GM18873 (cell line): Measurements from ENCODE around the gene ACER2.
A peak's percentile ranks its signal among the peaks of the same experiment; 100 is the strongest.
"Not testable (repeated sequence)": the region's sequence is repeated elsewhere in the genome, so short reads cannot be mapped to it uniquely, and the experiment has no call there.

ENCODE experiments used
- ATAC-seq: cut with Tn5 transposase; IDR thresholded peaks from one replicate; pipeline ENCODE4 v1.9.1; 2021; ENCODE audit warnings: mild to moderate bottlenecking, moderate library complexity, moderate number of reproducible peaks; ENCODE audit not compliant: unreplicated experiment, low FRiP score

Gene ACER2

DNA sequence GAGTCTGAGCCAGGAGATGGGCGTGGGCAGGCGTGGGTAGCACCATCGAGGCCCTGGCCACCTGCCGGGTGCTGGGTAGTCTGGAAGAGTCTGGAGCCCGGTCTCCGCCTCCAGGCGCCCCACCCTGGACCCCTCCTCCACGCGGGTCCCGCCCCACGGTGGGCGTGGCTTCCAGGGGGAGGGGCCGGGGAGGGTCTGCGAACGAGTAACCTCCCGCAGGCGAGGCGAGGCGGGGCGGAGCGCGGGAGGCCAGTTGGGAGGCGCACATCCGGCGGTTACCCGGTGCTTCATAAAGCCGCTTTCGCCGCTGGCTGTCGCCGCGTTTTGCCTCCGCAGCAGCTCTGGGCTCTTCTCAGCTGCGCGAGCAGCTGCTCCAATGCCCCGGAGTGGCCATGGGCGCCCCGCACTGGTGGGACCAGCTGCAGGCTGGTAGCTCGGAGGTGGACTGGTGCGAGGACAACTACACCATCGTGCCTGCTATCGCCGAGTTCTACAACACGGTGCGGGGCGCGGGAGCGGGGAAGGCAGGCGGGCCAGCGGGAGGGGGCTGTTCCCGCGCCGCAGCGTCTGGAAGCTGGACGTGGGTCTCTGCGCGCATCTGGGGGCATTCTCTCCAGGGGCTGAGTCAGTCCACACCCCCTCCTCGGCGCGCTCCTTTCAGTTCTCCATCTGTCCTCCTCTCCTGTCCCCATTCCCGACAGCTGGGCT, at the start of gene ACER2:
TSS of gene ACER2 (plus strand) at position 317 of the 708 bp plus-strand sequence. CDS start at position 393, 76 bp downstream.
- peak; percentile 81 for ATAC-seq

DNA sequence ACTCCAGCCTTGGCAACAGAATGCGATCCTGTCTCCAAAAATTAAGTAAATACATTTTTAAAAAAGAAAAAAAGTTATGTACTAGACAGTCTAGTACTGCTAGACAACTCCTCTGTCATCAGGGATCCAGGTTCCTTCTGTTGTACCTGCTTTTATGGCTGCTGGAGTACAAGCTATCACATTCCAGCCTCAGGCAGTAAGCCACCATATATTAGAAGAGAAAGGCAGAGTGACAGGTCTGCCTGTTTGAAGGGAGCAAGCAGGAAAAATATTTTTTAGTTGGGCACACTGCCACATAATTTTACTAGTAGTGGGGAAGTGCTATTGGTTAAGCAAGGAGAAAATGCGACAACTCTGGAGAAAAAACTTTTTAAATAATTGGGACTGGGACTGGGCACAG, 39.7 kb upstream of the ACER2 start:
- ATAC-seq = no peak

DNA sequence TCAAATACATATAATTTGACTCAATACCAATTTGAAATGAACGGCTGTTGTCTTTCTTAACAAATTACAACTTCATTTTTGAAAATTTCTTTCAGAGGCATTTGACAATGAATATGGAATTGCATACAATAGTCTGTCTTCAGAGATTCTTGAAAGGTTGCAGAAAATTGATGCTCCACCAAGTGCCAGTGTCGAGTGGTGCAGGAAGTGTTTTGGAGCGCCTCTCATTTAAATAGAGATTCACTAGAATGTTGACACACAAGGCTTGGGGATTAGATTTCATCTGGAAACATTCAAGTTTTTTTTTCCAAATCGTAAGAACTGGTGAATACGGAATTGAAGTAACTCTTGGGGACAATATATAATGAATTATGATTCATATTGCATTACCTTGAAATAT, 36.9 kb upstream of the ACER2 start:
- no peak for ATAC-seq

DNA sequence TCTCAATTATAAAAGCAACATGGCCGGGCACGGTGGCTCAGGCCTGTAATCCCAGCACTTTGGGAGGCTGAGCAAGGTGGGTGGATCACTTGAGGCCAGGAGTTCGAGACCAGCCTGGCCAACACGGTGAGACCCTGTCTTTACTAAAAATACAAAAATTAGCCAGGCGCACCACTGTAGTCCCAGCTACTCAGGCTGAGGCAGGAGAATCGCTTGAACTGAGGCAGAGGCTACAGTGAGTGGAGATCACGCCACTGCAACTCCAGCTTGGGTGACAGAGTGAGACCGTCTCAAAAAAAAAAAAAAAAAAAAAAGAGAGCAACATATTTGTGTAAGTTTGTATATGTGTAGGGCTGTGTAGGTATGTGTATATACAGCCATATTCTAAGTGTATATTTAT, 36.2 kb upstream of the ACER2 start:
- no peak for ATAC-seq

DNA sequence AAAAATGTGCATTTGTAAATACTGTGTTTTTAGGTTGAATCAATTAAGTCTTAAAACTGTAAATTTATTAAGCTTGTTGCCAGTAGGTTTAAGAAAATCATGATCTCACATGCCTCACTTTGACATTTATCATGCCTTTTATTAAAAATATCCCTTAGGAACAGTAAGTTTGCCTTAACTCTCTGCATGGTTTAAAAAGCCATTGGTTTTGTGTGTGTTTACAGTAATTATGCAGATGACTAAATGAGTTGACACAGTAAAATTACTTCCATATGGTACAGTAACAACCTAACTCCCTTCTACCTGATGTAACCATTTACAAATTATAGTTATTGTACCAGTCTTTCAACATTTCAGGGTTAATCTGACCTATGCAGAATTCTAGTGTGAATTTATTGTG, 35.3 kb upstream of the ACER2 start:
- no peak for ATAC-seq

DNA sequence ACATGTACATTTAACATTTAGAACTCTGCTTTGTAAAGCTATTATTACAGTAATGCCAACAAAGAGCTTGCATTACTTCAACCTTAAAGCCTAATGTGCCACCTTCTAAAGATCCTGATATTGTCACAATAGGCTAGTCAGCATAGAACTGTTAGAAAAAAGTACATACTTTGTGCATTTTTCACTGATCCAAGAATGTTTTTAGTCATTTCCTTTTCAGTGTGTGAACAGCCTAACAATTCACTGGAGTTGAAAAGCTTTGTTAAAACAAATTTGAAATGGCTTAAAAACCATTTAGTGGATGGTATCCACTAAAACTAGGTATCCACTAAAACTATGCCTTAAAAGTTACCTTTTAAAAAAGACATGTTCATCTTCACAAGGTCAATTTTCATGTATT, 33.3 kb upstream of the ACER2 start:
- no peak for ATAC-seq

DNA sequence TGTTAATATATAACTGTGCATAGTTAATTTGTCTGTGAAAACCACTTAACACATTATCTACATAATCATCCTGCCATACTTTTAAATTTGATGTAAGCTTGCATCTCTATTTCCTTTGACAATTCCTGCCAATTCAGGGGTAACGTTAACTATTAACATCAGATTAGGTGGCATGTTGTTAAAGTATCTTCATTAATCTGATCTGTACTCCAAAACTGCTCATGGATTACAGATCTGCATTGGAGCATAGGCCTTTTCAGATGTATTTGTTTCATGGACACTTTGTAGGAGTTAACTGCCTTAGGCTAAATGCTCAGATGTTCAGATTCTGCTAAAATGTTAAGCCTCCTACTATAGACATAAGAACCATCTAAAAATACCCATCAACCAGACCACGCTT, 31.9 kb upstream of the ACER2 start:
- ATAC-seq = no peak

DNA sequence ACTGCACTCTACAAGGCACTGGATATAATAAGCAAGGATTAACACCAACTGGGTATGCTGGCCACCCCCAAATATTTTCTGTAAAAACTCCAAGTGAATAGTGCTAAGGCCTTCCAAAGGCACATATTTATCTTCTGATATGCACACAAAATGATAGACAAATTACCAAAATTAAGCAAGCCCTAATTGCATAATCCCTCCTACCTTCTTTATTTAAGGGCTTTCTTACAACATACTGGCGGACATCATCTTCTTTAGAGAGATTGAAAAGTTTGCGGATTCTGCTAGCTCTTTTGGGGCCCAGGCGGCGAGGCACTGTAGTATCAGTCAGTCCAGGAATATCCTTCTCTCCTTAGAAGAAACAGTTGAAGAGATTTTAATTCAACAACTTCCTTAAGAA, 30.6 kb upstream of the ACER2 start:
- no peak for ATAC-seq

DNA sequence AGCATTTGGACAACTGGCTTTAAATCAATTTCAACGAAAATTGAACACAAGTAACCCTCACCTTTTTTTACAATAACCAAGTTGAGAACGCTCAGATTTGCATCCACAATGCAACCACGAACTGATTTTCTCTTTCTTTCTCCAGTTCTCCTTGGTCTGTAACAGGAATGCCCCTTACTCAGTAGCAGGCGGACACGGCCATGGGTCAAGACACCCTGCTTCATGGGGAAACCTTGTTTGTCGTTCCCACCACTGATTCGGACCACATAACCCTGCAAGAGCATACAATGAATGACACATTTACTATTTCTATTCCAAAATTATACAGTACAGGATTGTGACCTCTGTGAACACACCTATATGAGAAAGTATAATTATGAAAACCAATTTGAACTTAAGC, 30.2 kb upstream of the ACER2 start:
- ATAC-seq = no peak

DNA sequence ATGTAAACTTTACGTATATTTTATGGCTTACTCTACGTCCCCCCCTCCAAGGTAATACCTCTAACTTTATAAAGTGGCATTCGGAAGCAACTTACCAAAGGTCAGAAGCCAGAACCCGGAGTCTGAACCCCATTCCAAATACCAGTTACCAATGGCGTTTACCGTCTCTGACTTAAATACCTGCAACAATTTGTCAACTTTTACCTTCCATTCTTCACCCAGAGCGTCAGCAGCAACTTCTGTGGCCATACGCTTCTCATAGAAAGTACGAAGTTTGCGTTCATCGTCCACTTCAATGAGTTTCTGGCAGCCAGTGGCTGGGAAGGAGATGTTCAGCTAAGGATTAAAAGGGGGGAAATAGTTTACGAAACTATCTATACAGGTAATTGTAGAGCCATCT, 29.5 kb upstream of the ACER2 start:
- ATAC-seq = no peak

DNA sequence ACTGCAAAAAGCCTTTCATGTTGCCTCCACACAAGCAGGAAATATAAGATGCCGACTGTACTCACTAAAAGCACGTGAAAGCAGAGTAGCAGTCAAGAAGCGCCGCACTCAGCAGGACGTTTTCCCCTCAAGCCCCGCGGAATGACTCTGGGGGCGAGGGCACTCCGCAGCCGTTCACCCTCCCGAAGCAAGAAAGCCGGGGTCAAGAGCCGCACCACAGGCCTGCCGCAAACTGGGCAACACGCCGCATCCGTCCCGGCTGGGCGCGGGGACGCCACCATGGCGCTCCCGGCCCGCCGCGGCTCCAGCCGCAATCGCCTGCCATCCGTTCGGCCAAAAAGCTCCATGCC, 29.1 kb upstream of the ACER2 start:
- ATAC-seq = peak; percentile 15

DNA sequence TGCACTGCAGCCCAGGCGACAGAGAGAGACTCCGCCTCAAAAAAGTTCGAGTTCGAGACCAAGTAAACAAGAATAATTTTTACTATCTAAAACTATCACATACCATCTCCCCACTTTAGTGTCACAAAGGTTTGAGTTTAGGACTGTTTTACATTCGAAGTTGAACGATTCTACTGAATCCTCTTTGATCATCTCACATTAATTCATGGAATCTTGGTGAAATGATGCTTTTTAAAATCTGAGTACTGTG, 28.1 kb upstream of the ACER2 start:
- ATAC-seq = no peak

DNA sequence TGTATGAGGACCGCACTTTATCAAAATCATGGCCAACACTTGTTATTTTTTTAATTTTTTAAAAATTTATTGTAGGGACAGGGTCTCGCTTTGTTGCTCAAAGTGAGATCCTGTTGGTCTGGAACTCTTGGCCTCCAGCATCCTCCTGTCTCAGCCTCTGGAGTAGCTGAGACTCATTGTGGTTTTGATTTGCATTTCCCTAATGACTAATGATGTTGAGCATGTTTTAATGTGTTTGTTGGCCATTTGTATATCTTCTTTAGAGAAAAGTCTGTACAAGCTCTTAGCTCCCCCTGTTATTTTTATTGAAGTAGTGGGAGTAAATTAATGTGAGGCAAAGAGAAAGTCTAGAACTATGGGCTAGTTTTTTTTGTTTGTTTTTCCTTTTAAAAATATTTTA, 27.2 kb upstream of the ACER2 start:
- no peak for ATAC-seq

DNA sequence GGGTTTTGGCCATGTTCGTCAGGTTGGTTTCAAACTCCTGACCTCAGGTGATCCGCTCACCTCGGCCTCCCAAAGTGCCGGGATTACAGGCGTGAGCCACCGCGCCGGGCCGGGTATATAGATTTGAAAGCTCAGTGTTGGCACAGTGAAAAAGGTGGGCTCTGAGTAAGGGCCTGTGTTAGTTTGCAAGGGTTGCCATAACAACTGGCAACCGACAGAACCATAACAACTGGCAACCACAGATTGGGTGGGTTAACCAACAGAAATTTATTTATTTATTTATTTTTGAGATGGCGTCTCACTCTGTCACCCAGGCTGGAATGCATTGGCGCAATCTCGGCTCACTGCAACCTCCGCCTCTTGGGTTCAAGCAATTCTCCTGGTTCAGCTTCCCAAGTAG, 23.6 kb upstream of the ACER2 start:
- not testable (repeated sequence) for ATAC-seq

DNA sequence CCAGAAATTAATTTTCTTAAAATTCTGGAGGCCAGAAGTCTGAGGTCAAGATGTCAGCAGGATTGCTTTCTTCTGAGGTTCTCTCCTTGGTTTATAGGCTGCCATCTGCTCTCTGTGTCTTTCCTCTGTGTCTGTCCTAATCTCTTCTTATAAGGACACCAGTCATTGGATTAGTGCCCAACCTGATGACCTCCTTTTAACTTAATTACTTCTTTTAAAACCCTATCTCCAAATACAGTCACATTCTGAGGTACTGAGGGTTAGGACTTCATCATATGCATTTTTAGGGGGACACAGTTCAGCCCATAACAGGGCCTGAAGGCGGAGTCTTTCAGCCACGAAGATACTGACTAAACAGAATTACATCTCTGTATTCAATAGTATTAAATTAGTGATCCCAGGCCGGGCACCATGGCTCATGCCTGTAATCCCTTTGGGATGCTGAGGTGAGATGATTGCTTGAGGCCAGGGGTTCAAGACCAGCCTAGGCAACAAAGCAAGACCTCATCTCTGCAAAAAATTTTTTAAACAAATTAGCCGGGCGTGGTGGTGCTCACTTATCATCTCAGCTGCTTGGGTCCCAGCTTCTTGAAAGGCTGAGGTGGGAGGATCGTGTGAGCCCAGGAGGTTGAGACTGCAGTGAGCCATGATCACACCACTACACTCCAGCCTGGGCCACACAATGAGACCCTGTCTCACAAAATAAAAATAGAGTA, 22.9 kb upstream of the ACER2 start:
- ATAC-seq = no peak

DNA sequence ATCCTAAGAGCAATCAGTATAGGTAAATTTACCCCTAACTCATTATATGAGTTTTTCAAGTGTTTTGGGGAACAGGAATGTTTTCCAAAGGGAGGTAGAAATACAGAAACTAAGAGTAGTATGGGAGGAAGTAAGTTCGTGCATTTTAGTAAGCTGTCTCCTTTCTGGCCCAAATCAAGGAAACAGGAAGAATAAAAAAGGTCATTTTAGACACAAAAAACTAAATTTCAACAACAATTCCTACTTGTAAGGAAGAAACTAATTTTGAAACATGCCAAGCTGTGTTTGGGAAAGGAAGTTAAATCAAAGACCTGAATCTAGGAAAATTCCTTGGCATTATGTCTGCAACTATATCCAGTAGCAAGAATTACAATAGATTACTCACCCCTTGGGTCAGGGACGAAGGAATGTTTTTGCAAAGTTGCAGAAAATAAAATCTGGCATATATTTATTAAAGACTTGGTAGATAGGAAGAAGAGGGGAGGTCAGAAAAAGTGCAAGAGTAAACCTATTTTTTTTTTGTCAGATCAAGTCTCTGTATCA, 22.2 kb upstream of the ACER2 start:
- no peak for ATAC-seq

DNA sequence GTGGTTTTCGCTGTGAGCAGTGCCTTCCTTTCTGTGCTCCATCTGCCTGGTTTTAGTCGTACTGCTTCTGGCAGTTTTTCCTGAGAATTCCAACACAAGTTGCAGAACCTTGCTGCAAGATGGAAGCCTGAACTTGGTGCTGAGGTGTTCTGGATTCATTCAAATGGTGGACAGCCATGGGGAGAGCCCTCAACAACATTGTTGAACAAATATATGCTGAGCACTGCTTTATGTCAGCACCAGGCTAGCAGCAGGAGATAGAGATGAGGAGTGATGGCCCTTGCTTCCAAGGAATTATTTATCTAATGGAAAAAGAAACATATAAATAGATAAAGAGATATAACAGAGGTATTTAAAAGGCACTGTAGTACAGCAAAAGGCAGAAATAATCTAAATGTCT, 21.5 kb upstream of the ACER2 start:
- ATAC-seq = no peak

DNA sequence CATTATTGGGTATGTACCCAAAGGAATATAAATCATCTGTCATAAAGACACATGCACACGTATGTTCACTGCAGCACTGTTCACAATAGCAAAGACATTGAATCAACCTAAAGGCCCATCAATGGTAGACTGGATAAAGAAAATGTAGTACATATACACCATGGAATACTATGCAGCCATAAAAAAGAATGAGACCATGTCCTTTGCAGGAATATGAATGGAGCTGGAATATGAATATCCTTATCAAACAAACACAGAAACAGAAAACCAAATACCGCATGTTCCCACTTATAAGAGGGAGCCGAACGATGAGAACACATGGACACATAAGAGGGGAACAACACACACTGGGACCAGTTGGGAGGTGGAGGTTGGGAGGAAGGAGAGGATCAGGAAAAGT, 19.3 kb upstream of the ACER2 start:
- not testable (repeated sequence) for ATAC-seq

DNA sequence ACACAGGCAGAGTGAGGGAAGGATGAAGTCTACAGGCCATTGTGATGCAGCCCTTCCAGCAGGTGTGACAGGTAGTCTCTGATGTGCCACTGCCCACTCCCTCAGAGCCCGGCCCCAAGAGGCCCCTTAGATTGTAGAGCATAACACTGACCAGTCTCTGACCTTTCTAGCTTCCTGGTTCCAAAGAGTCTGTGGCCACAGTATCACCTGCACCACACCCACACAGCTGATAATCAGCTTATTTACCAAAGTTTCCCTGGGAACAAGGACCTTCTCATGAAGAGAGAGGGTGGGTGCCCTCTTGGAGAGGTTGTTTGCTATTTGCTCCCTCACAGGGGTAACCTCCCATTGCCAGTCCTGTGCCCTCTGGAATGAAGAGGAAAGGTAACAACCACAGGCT, 11.0 kb upstream of the ACER2 start:
- no peak for ATAC-seq

DNA sequence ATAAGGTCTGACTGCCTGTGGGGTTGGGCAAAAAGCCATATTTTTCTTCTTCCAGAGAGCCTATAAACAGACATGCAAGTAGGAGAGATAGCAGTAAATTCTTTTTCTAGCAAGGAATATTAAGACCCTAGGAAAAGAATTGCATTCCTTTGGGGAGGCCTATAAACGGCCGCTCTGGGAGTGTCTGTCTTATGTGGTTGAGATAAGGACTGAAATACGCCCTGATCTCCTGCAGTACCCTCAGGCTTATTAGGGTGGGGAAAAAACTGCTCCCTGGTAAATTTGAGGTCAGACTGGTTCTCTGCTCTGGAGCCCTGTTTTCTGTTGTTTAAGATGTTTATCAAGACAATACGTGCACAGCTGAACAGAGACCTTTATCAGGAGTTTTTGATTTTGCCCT, 5.6 kb upstream of the ACER2 start:
- ATAC-seq = not testable (repeated sequence)

DNA sequence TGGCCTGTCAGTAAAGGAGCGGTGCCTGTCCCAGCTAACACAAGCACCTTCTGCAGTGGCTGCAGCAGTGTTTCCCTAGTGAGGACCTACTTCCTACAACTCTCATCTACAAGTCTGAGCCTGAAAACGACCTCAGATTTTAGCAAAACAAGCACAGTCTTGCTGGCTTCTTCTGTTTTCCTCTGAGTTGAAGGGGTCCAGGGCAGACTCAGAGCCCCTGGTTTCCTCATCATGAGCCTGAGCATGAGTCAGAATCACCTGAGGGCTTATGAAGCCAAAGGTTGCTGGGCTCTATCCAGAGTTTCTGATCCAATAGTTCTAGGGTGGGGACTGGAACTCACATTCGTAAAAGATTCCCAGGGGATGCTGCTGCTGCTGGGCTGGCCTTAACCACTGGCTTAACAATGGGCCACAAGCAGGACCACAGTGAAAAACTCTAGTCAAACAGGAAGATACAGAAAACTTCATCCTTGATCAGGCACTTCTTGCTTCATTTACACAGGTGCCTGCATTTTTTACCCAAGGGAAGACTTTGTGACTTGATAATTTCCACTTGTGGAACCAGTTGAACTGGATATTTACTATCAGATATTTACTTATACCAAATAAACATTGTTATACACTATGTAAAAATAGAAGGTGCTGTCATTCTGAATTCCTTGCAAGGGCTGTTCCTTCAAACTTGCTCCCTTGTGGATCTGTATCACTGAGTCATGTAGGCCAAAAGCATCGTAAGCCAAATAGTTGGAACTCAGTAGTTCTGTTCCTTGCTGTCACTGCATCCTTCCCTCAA, 4.3 kb upstream of the ACER2 start:
- no peak for ATAC-seq

DNA sequence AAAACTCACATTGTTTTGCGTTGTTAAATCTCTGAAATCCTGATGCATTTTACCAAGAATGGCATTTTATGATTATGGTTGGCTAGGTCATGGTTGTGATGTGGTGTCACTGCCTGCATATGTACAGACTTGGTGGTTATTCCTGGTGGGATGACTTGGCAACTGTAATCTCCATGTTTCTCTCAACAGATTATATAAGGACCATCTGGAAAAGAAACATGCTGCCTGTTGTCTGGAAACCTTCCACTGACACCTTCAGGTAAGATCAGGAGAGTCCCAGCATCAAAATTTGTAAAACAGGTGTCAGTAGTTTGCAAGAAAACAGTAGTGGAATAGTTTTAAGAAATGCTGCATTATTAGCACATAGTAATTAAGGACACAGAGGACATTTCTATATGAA, 3.0 kb upstream of the ACER2 start:
- no peak for ATAC-seq
